ENCODE measurements around the gene ZNF280B. TPM values are rescaled to one million over a fixed set of nuclear protein-coding genes. Genes with fewer than 3 reads are reported as not detected.

The ZNF280B gene
- total RNA-seq, 1 experiment from 2014 or later: 4.6 TPM

DNA sequence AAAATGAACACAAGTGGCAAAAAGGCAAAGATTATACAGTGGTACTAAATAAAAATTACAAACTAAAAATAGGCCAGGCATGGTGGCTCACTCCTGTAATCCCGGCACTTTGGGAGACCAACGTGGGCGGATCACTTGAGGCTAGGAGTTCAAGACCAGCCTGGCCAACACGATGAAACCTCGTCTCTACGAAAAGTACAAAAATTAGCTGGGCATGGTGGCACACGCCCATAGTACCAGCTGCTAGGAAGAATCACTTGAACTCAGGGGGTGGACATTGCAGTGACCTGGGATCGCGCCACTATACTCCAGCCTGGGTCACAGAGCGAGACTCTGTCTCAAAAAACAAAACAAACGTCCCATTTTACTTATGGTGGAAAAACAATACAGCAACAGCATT, 24.5 kb downstream of the ZNF280B start:
- TF ChIP-seq, protein P1, sequence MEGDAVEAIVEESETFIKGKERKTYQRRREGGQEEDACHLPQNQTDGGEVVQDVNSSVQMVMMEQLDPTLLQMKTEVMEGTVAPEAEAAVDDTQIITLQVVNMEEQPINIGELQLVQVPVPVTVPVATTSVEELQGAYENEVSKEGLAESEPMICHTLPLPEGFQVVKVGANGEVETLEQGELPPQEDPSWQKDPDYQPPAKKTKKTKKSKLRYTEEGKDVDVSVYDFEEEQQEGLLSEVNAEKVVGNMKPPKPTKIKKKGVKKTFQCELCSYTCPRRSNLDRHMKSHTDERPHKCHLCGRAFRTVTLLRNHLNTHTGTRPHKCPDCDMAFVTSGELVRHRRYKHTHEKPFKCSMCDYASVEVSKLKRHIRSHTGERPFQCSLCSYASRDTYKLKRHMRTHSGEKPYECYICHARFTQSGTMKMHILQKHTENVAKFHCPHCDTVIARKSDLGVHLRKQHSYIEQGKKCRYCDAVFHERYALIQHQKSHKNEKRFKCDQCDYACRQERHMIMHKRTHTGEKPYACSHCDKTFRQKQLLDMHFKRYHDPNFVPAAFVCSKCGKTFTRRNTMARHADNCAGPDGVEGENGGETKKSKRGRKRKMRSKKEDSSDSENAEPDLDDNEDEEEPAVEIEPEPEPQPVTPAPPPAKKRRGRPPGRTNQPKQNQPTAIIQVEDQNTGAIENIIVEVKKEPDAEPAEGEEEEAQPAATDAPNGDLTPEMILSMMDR (IDR thresholded peaks at IDR 0.05; ENCODE audit: unreplicated experiment): no peak

GRCh38 chr22:22480940-22481339, 27.6 kb downstream of the ZNF280B start:
- intact Hi-C loops (cut with micrococcal nuclease; ENCODE audit: unreplicated experiment): no loop called here
- H3K9me3 Mint-ChIP-seq (ENCODE audit: low read depth, unreplicated experiment): no peaks in the 10 kb centered on the region
- no peak overlapping the region for H3K4me3 Mint-ChIP-seq (ENCODE audit: low read depth, unreplicated experiment)
- CTCF ChIA-PET: no interaction called here
- H3K27ac Mint-ChIP-seq (ENCODE audit: unreplicated experiment): no peak overlapping the region
- no peaks in the 10 kb centered on the region for H3K27me3 Mint-ChIP-seq (ENCODE audit: unreplicated experiment)
- TF ChIP-seq, protein P1 (IDR thresholded peaks at IDR 0.05; ENCODE audit: unreplicated experiment): no peak
- no TSS peak for BruUV-seq (replicated peaks)
- H3K36me3 Mint-ChIP-seq (ENCODE audit: insufficient read depth, unreplicated experiment): no peaks in the 10 kb centered on the region
- DNase-seq: no peak
- peaks cover 9% of the 10 kb centered on the region for H3K4me1 Mint-ChIP-seq (ENCODE audit: low read depth, unreplicated experiment)

More for the DNA sequence above, 24.5 kb downstream of the ZNF280B start:
- BruUV-seq (replicated peaks): no TSS peak
- H3K27ac Mint-ChIP-seq (ENCODE audit: unreplicated experiment): no peak overlapping the region
- no peak for DNase-seq
- H3K36me3 Mint-ChIP-seq (ENCODE audit: insufficient read depth, unreplicated experiment): no peaks in the 10 kb centered on the region
- intact Hi-C loops (cut with micrococcal nuclease; ENCODE audit: unreplicated experiment): no loop called here
- H3K27me3 Mint-ChIP-seq (ENCODE audit: unreplicated experiment): no peaks in the 10 kb centered on the region
- peaks cover 9% of the 10 kb centered on the region for H3K4me1 Mint-ChIP-seq (ENCODE audit: low read depth, unreplicated experiment)
- no peaks in the 10 kb centered on the region for H3K9me3 Mint-ChIP-seq (ENCODE audit: low read depth, unreplicated experiment)
- H3K4me3 Mint-ChIP-seq (ENCODE audit: low read depth, unreplicated experiment): no peak overlapping the region
- CTCF ChIA-PET: interaction anchor here (0.7 kb wide), 1 partner anchor 20 kb away, joined by 5 read pairs; no protein-coding TSS in a partner anchor

DNA sequence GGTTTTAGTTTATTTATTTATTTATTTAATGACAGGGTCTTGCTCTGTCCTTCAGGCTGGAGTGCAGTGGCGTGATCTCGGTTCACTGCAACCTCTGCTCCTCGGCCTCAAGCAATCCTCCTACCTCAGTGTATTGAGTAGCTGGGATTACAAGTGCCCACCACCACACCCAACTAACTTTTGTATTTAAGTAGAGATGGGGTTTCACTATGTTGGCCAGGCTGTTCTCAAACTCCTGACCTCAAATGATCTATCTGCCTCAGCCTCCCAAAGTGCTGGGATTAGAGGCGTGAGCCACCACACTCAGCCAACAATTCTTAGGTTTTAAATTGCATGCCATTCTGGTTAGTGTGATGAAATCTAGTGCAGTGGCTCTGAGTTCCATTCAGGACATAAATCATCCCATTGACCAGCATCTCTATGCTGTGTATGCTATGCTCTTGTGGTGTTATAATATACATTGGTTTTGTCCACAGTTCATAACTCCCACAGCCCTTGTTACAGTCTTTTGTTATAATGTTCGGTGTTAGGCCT, 28.5 kb downstream of the ZNF280B start:
- CTCF ChIA-PET: no interaction called here
- intact Hi-C loops (cut with micrococcal nuclease; ENCODE audit: unreplicated experiment): no loop called here
- BruUV-seq (replicated peaks): no TSS peak

DNA sequence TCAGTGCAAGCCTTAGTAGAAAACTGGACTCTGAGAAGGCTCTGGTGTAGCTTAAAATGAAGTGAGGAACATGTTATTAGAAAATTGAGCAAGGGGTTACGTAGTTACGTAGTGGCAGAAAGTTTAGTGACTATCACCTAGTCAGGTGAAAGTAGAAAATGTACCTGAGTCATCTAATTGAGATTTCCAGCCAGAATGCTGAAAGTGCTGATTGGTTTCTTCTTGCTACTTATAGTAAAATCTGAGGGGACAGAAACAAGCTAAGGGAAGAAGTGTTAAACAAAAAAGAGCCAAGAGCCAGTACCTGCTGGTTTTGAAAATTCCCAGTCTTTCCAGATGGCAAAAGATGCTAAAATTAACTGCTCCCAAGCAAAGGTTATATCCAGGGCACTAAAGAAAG, 29.4 kb downstream of the ZNF280B start:
- CTCF ChIA-PET: interaction anchor here (0.9 kb wide), 1 partner anchor 22 kb away, joined by 3 read pairs; no protein-coding TSS in a partner anchor

More for the DNA sequence above, 28.5 kb downstream of the ZNF280B start:
- DNase-seq: no peak
- Mint-ChIP-seq H3K27ac (ENCODE audit: unreplicated experiment) (no peak overlapping the region), H3K27me3 (ENCODE audit: unreplicated experiment) (no peaks in the 10 kb centered on the region), H3K9me3 (ENCODE audit: low read depth, unreplicated experiment) (no peaks in the 10 kb centered on the region), H3K36me3 (ENCODE audit: insufficient read depth, unreplicated experiment) (no peaks in the 10 kb centered on the region), H3K4me3 (ENCODE audit: low read depth, unreplicated experiment) (no peak overlapping the region), H3K4me1 (ENCODE audit: low read depth, unreplicated experiment) (peaks cover 9% of the 10 kb centered on the region)
- TF ChIP-seq, protein P1 (IDR thresholded peaks at IDR 0.05; ENCODE audit: unreplicated experiment): no peak

More for the DNA sequence above, 29.4 kb downstream of the ZNF280B start:
- H3K27ac Mint-ChIP-seq (ENCODE audit: unreplicated experiment): no peak overlapping the region
- intact Hi-C loops (cut with micrococcal nuclease; ENCODE audit: unreplicated experiment): no loop called here
- BruUV-seq (replicated peaks): no TSS peak
- no peak for DNase-seq
- H3K36me3 Mint-ChIP-seq (ENCODE audit: insufficient read depth, unreplicated experiment): no peaks in the 10 kb centered on the region
- H3K4me1 Mint-ChIP-seq (ENCODE audit: low read depth, unreplicated experiment): peaks cover 9% of the 10 kb centered on the region
- H3K27me3 Mint-ChIP-seq (ENCODE audit: unreplicated experiment): no peaks in the 10 kb centered on the region
- no peaks in the 10 kb centered on the region for H3K9me3 Mint-ChIP-seq (ENCODE audit: low read depth, unreplicated experiment)
- TF ChIP-seq, protein P1 (IDR thresholded peaks at IDR 0.05; ENCODE audit: unreplicated experiment): no peak
- H3K4me3 Mint-ChIP-seq (ENCODE audit: low read depth, unreplicated experiment): no peak overlapping the region

Measured in Calu3 (cell line).